Suprapubic skin (tissue), 4 donors: ENCODE measurements around the gene GRID1. TPM values are rescaled to one million over a fixed set of nuclear protein-coding genes. Genes with fewer than 3 reads are reported as not detected.

ENCODE experiments used
- DNase-seq, 2 donors: peaks; one replicate each; pipeline ENCODE4 v3.0.0-alpha.2; 2019; ENCODE audit warnings: low spot score in 2 of 2
- H3K27ac ChIP-seq: fragments of 200-600 bp; sonication (generic); one replicate; pipeline ENCODE4 v1.5.1; 2019
- H3K27me3 ChIP-seq: fragments of 200-600 bp; sonication (generic); one replicate; pipeline ENCODE4 v1.5.1; 2019
- H3K36me3 ChIP-seq: fragments of 200-600 bp; sonication (generic); one replicate; pipeline ENCODE4 v1.5.1; 2019
- H3K4me1 ChIP-seq: fragments of 200-600 bp; sonication (generic); one replicate; pipeline ENCODE4 v1.5.1; 2019
- H3K4me3 ChIP-seq: fragments of 200-600 bp; sonication (generic); one replicate; pipeline ENCODE4 v1.5.1; 2019; ENCODE audit warnings: mild to moderate bottlenecking
- H3K9me3 ChIP-seq: fragments of 200-600 bp; sonication (generic); one replicate; pipeline ENCODE4 v1.5.1; 2019
- EP300 ChIP-seq: sonication (generic); formaldehyde crosslinking; IDR thresholded peaks from one replicate; pipeline ENCODE4 v1.6.1; 2017; ENCODE audit warnings: antibody characterized with exemption
- POLR2A ChIP-seq, 2 donors: fragments of 450-650 bp; IDR thresholded peaks; one replicate each; pipeline ENCODE4 v1.6.1; 2017; ENCODE audit warnings: antibody characterized with exemption in 2 of 2, mild to moderate bottlenecking in 2 of 2, moderate library complexity in 2 of 2
- POLR2AphosphoS5 ChIP-seq, 3 donors: sonication (generic); formaldehyde crosslinking; IDR thresholded peaks; one replicate each; pipeline ENCODE4 v1.6.1; 2017; ENCODE audit warnings: antibody characterized with exemption in 3 of 3
- WGBS: methylation state at CpG from one replicate; pipeline ENCODE4 v1.1.5; 2018; 5-methylcytosine and 5-hydroxymethylcytosine counted together
- total RNA-seq, 4 donors: library from RNA; depleted of rRNA; stranded (reverse); fragments of >200 nt; gene quantifications; one replicate each; pipeline ENCODE4 v1.1.0, GENCODE V29; 2016
- TF ChIP-seq, protein P1 (sequence below), 2 donors: fragments of 200-600 bp in 1 of 2; fragments of 450-650 bp in 1 of 2; sonication (generic) in 1 of 2; IDR thresholded peaks; one replicate each; pipeline ENCODE4 v1.5.1; 2016 to 2019; ENCODE audit warnings: antibody characterized with exemption in 2 of 2, mild to moderate bottlenecking in 1 of 2, moderate library complexity in 1 of 2

The GRID1 gene
- total RNA-seq, 4 donors from 2014 or later: 1.8 to 3.1 (median 2.4) TPM

DNA sequence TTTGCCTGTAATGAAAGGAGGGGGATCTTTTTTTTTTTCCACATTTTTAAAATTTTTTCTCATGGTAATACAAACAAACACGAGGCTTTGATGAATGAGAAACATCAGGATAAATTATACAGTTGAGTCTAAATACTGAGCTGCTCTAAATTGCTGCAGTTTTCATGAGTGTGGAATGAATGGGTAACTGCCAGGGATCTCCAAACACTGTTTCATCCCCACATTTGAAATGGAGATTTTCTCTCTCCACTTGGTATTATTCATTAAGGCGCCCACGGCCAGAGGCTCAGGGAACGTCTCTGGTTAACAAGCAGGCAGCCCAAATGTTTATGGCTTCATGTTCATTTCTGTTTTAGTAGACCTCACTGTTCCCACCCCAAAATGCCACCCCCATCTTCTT is 717.1 kb downstream of the GRID1 start:
- peak overlapping the region; percentile 46 for H3K27ac ChIP-seq
- H3K9me3 ChIP-seq: no peaks in the 10 kb centered on the region
- DNase-seq: no peak
- peaks cover 50% of the 10 kb centered on the region for H3K4me1 ChIP-seq
- H3K36me3 ChIP-seq: no peaks in the 10 kb centered on the region
- WGBS: 56% methylated on average over 4 of the region's 4 CpGs
- H3K4me3 ChIP-seq: no peak overlapping the region
- no peaks in the 10 kb centered on the region for H3K27me3 ChIP-seq
- TF ChIP-seq, protein P1, sequence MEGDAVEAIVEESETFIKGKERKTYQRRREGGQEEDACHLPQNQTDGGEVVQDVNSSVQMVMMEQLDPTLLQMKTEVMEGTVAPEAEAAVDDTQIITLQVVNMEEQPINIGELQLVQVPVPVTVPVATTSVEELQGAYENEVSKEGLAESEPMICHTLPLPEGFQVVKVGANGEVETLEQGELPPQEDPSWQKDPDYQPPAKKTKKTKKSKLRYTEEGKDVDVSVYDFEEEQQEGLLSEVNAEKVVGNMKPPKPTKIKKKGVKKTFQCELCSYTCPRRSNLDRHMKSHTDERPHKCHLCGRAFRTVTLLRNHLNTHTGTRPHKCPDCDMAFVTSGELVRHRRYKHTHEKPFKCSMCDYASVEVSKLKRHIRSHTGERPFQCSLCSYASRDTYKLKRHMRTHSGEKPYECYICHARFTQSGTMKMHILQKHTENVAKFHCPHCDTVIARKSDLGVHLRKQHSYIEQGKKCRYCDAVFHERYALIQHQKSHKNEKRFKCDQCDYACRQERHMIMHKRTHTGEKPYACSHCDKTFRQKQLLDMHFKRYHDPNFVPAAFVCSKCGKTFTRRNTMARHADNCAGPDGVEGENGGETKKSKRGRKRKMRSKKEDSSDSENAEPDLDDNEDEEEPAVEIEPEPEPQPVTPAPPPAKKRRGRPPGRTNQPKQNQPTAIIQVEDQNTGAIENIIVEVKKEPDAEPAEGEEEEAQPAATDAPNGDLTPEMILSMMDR (IDR thresholded peaks at IDR 0.05): no peak
- TF ChIP-seq POLR2A (IDR thresholded peaks at IDR 0.05) (no peak), EP300 (no peak), POLR2AphosphoS5 (IDR thresholded peaks at IDR 0.05) (no peak)

DNA sequence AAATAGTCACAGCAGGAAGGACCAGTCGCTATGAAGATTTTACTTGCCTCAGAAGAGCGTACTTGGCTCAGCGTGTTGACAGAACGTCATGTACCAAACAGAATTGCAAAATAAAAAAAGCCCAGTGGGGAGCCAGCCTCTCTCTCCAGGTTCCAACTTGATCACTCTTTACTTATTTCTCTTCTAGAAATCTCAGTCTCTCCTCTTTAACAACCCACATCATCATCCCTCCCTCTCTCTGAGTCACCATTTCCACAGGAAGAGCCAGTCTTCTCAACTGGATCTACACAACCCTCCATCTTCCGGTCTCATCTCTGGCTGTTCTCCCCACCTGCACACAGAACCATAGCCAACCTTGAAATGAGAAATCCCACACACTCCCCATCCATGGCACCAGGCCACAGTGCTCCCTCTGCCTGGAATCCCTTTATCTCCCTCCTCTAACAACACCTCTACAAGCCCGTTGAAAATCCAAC is 718.3 kb downstream of the GRID1 start:
- Histone ChIP-seq H3K9me3 (no peaks in the 10 kb centered on the region), H3K27ac (peak overlapping the region; percentile 90), H3K36me3 (no peaks in the 10 kb centered on the region), H3K4me3 (no peak overlapping the region), H3K4me1 (peaks cover 52% of the 10 kb centered on the region), H3K27me3 (no peaks in the 10 kb centered on the region)
- DNase-seq: no peak
- WGBS: 47% methylated on average over 6 of the region's 6 CpGs
- peak in 2 of 3 donors; percentile 24 to 76 for TF ChIP-seq POLR2AphosphoS5 (IDR thresholded peaks at IDR 0.05)
- TF ChIP-seq, protein P1 (IDR thresholded peaks at IDR 0.05): no peak

DNA sequence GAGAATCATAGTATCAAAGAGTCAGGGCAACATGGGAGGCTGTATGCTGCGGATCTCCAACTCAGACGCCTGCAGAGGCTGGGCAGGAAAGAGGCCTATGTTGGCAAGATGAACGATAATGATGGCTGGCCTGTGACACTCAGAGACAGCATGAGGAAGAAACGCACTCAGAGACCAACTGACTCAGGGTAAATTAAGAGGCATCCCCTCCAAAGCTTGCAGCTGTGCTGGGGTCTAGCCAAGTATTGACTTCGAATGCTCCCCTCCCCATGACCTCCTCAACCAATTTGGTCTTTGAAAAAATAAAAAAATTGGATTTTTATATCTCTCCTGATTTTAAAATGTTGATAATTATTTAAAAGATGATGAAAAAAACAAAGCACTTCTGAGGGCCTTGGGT is 718.9 kb downstream of the GRID1 start:
- Histone ChIP-seq H3K27me3 (no peaks in the 10 kb centered on the region), H3K4me1 (peaks cover 58% of the 10 kb centered on the region), H3K4me3 (no peak overlapping the region), H3K36me3 (no peaks in the 10 kb centered on the region), H3K9me3 (no peaks in the 10 kb centered on the region), H3K27ac (peak overlapping the region; percentile 69)
- no peak for DNase-seq
- TF ChIP-seq POLR2A (IDR thresholded peaks at IDR 0.05): no peak
- TF ChIP-seq POLR2AphosphoS5 (IDR thresholded peaks at IDR 0.05): no peak
- 80% methylated on average over 5 of the region's 5 CpGs for WGBS

DNA sequence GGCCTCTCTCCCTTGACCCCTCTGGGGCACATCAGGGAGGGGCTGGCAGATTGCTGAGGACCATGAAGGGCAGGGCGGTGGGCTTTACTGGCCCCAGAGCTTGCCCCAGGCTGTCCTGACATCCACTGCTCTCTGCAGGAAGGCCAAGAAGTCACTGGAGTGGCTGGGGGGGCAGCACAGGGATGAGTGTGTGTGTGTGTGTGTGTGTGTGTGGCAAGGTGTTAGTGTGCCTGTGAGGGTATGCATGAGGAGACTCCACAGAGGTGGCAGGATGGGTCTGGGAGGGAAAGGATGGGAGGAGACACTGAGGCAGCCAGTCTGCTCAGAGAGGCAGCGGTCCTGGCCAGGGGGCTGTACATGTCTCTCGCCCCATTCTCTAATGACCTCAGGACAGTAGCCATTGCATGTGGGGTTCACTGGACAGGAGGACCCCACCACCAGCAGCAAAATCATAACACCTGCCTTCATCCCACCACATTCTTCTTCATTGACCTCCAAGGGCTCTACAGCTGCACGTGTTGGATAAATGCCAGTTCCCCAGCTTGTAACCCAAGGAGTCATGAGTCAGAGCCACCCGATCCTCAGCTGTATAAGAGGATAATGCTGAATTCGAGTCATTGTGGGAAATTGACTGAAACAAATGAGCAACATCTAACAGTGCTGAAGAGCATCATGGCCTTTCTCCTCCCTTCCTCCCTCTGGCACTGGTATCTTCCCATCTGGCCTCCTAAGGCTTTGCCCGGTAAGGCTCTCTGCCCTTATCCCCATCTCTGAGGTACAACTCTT is 720.5 kb downstream of the GRID1 start:
- TF ChIP-seq, protein P1 (IDR thresholded peaks at IDR 0.05): no peak
- TF ChIP-seq EP300 (no peak), POLR2A (IDR thresholded peaks at IDR 0.05) (no peak), POLR2AphosphoS5 (IDR thresholded peaks at IDR 0.05) (no peak)
- Histone ChIP-seq H3K36me3 (no peaks in the 10 kb centered on the region), H3K27ac (peak overlapping the region; percentile 20), H3K4me3 (no peak overlapping the region), H3K27me3 (no peaks in the 10 kb centered on the region), H3K9me3 (no peaks in the 10 kb centered on the region), H3K4me1 (peaks cover 68% of the 10 kb centered on the region)
- DNase-seq: no peak
- 76% methylated on average over 5 of the region's 7 CpGs for WGBS

DNA sequence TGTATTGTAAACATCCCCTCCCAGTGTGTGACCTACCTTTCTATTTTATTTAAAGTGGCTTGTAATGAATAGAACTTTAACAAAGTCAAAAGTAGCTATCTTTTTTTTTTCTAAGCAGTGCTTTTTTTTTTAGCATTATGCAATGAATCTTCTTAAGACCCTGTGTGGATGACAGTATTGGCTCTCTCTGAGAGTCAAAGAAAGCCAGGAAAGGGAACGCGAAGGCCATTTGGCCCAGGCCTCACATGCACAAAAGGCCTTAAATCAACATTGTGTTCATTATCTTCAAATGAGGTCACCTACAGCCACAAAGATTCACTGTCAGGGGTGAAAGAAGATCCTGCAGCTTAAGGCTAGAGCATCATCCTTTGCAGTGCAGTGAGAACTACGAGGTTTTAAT is 721.5 kb downstream of the GRID1 start:
- no peaks in the 10 kb centered on the region for H3K9me3 ChIP-seq
- no peak for TF ChIP-seq POLR2AphosphoS5 (IDR thresholded peaks at IDR 0.05)
- no peak overlapping the region for H3K4me3 ChIP-seq
- H3K4me1 ChIP-seq: peaks cover 65% of the 10 kb centered on the region
- H3K36me3 ChIP-seq: no peaks in the 10 kb centered on the region
- no peak overlapping the region for H3K27ac ChIP-seq
- DNase-seq: no peak
- no peaks in the 10 kb centered on the region for H3K27me3 ChIP-seq
- WGBS: 75% methylated on average over 3 of the region's 3 CpGs

DNA sequence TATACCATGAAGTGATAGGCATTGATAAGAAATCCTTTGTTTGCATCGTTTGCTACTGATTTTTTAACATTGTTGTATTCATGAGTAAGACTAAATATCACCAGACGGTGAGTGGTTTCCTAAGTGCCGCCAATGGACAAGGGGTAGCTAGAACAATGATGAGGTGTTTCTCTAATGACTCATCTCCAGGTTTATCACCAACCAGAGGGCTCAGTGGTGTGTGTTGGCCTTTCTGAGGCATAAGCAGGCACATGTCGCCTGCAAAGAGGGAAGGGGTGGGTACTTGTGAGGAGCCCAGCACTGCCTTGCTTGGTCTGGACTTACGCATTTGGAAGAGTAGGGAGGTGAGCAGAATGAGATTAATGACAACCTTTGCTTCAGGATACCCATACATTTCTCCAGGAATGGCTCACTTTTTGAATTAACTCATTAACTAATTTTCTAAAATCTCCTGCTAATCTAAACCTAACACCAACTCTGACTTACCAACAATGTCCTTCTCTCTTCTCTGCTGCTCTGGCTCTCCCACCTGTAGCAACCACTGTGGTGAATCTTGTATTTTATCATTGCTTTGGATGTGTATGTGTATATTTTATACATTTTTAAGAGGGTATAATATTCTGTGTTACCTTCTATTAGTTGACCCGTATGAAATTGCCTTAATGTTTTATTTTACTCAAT is 722.6 kb downstream of the GRID1 start:
- Histone ChIP-seq H3K27me3 (no peaks in the 10 kb centered on the region), H3K9me3 (no peaks in the 10 kb centered on the region), H3K27ac (no peak overlapping the region), H3K4me1 (peaks cover 56% of the 10 kb centered on the region), H3K36me3 (no peaks in the 10 kb centered on the region), H3K4me3 (no peak overlapping the region)
- TF ChIP-seq POLR2A (IDR thresholded peaks at IDR 0.05) (no peak), EP300 (no peak), POLR2AphosphoS5 (IDR thresholded peaks at IDR 0.05) (no peak)
- TF ChIP-seq, protein P1 (IDR thresholded peaks at IDR 0.05): no peak
- 87% methylated on average over 6 of the region's 6 CpGs for WGBS
- DNase-seq: no peak
